Body of pancreas (tissue), 4 donors: ENCODE data around the gene CASP6.

ENCODE experiments used
- CTCF ChIP-seq, 7 experiments: fragments of 450-650 bp in 4 of 7; fragments of 200-600 bp in 3 of 7; sonication (generic) in 3 of 7; IDR thresholded peaks; one replicate each; pipeline ENCODE4 v1.5.1; 2016 to 2019; ENCODE audit warnings: antibody characterized with exemption in 7 of 7
- POLR2A ChIP-seq, 3 donors: fragments of 450-650 bp; IDR thresholded peaks; one replicate each; pipeline ENCODE4 v1.6.1; 2016; ENCODE audit warnings: antibody characterized with exemption in 3 of 3, mild to moderate bottlenecking in 2 of 3

GRCh38 chr4:109675843-109676242 is 27.4 kb downstream of the CASP6 start:
- TF ChIP-seq CTCF (IDR thresholded peaks at IDR 0.05) (no peak), POLR2A (IDR thresholded peaks at IDR 0.05) (no peak)
